IMR-90 (cell line): ENCODE data around the gene CASP6. TPM values are rescaled to one million over a fixed set of nuclear protein-coding genes. Genes with fewer than 3 reads are reported as not detected.

ENCODE experiments used
- ATAC-seq: fragments of 200-7000 bp; cut with Tn5 transposase; 2 replicates; pipeline ENCODE4 v1.9.1; 2020; ENCODE audit warnings: low read depth, mild to moderate bottlenecking, moderate library complexity
- BruUV-seq: library from RNA; stranded (reverse); fragments of 400-500 nt; replicated peaks from 2 replicates; lab custom pipeline; 2021; lab: Mats Ljungman, UMichigan
- CTCF ChIA-PET: fragments of 300-600 bp; formaldehyde crosslinking; extraction: SDS; loops from one replicate; lab custom pipeline; 2021; ENCODE audit warnings: antibody characterized with exemption; lab: Yijun Ruan, JAX
- POLR2A ChIA-PET: fragments of 300-600 bp; sonication (Branson Sonifier 250); formaldehyde crosslinking; loops from one replicate; lab custom pipeline; 2022; ENCODE audit warnings: antibody characterized with exemption; ENCODE audit not compliant: unreplicated experiment; lab: Charles Lee
- DNase-seq: peaks from one replicate; pipeline ENCODE4 v3.0.0; 2013
- H2AFZ ChIP-seq: replicated peaks from 2 replicates; pipeline ENCODE3; 2013; ENCODE audit warnings: low read length, mild to moderate bottlenecking; ENCODE audit not compliant: poor library complexity
- H2AK5ac ChIP-seq: 2 replicates; pipeline ENCODE4 v1.6.1; 2013; ENCODE audit warnings: low read depth, low read length, inconsistent platforms
- H2AK9ac ChIP-seq: replicated peaks from 2 replicates; pipeline ENCODE3; 2013; ENCODE audit warnings: mild to moderate bottlenecking, low read depth, low read length, moderate library complexity; ENCODE audit not compliant: poor library complexity
- H2BK120ac ChIP-seq: 2 replicates; pipeline ENCODE4 v1.6.1; 2013; ENCODE audit warnings: low read depth, low read length, inconsistent platforms
- H2BK15ac ChIP-seq: 3 replicates; pipeline ENCODE4 v1.6.1; 2013; ENCODE audit warnings: low read depth, low read length, inconsistent platforms
- H2BK20ac ChIP-seq: 2 replicates; pipeline ENCODE4 v1.6.1; 2013; ENCODE audit warnings: low read depth, mild to moderate bottlenecking, inconsistent platforms, low read length, moderate library complexity
- H2BK5ac ChIP-seq: 2 replicates; pipeline ENCODE4 v1.6.1; 2013; ENCODE audit warnings: mild to moderate bottlenecking, low read depth, low read length, inconsistent platforms; ENCODE audit not compliant: poor library complexity, severe bottlenecking
- H3K14ac ChIP-seq: replicated peaks from 2 replicates; pipeline ENCODE4 v1.6.1; 2013; ENCODE audit warnings: low read depth, low read length, inconsistent platforms
- H3K18ac ChIP-seq: 2 replicates; pipeline ENCODE4 v1.6.1; 2013; ENCODE audit warnings: low read depth, low read length, control low read depth
- H3K23ac ChIP-seq: 2 replicates; pipeline ENCODE4 v1.6.1; 2013; ENCODE audit warnings: low read depth, low read length, inconsistent platforms
- H3K27ac ChIP-seq: 2 replicates; pipeline ENCODE4 v1.5.1; 2013; ENCODE audit warnings: mild to moderate bottlenecking, control low read depth, low read length; ENCODE audit not compliant: insufficient read depth
- H3K27me3 ChIP-seq: 2 replicates; pipeline ENCODE4 v1.6.1; 2013; ENCODE audit warnings: low read length; ENCODE audit not compliant: control insufficient read depth, insufficient read depth
- H3K36me3 ChIP-seq: 2 replicates; pipeline ENCODE4 v1.6.1; 2013; ENCODE audit warnings: low read length, mixed read lengths; ENCODE audit not compliant: control insufficient read depth, insufficient read depth
- H3K4ac ChIP-seq: 2 replicates; pipeline ENCODE4 v1.6.1; 2013; ENCODE audit warnings: low read depth, low read length, inconsistent platforms
- H3K4me1 ChIP-seq: 2 replicates; pipeline ENCODE4 v1.6.1; 2013; ENCODE audit warnings: low read length, mixed read lengths; ENCODE audit not compliant: control insufficient read depth, insufficient read depth
- H3K4me2 ChIP-seq: 2 replicates; pipeline ENCODE4 v1.6.1; 2013; ENCODE audit warnings: low read depth, mild to moderate bottlenecking, control low read depth, low read length, moderate library complexity
- H3K4me3 ChIP-seq: 2 replicates; pipeline ENCODE4 v1.5.1; 2013; ENCODE audit warnings: low read depth, mild to moderate bottlenecking, control low read depth, low read length, moderate library complexity; ENCODE audit not compliant: insufficient read depth
- H3K56ac ChIP-seq: 2 replicates; pipeline ENCODE4 v1.6.1; 2013; ENCODE audit warnings: low read length, inconsistent platforms; ENCODE audit not compliant: insufficient read depth; ENCODE audit errors: extremely low read depth
- H3K79me1 ChIP-seq, 2 experiments: 2 replicates each; pipeline ENCODE4 v1.6.1; 2013; ENCODE audit warnings: low read length in 2 of 2, inconsistent platforms in 1 of 2, low read depth in 1 of 2
- H3K9ac ChIP-seq: 2 replicates; pipeline ENCODE4 v1.6.1; 2013; ENCODE audit warnings: low read depth, low read length, control low read depth
- H3K9me1 ChIP-seq: 2 replicates; pipeline ENCODE4 v1.6.1; 2013; ENCODE audit warnings: low read length, inconsistent platforms; ENCODE audit not compliant: insufficient read depth
- H3K9me3 ChIP-seq: 2 replicates; pipeline ENCODE4 v1.6.1; 2013; ENCODE audit warnings: low read length; ENCODE audit not compliant: control insufficient read depth, insufficient read depth
- H4K20me1 ChIP-seq: 2 replicates; pipeline ENCODE4 v1.6.1; 2013; ENCODE audit warnings: low read length, inconsistent platforms; ENCODE audit not compliant: insufficient read depth
- H4K5ac ChIP-seq: 2 replicates; pipeline ENCODE4 v1.6.1; 2013; ENCODE audit warnings: mild to moderate bottlenecking, low read depth, low read length, control low read depth
- H4K8ac ChIP-seq, 2 experiments: 2 replicates each; pipeline ENCODE4 v1.6.1; 2013; ENCODE audit warnings: low read depth in 2 of 2, low read length in 2 of 2, control low read depth in 1 of 2, inconsistent platforms in 1 of 2
- H4K91ac ChIP-seq: 2 replicates; pipeline ENCODE4 v1.6.1; 2013; ENCODE audit warnings: low read depth, low read length, inconsistent platforms; ENCODE audit not compliant: insufficient read depth
- CEBPB ChIP-seq: IDR thresholded peaks from 2 replicates; pipeline ENCODE4 v1.6.1; 2012; ENCODE audit warnings: low read depth, low read length, improper control_type of control experiment
- CHD1 ChIP-seq: IDR thresholded peaks from 2 replicates; pipeline ENCODE4 v1.6.1; 2012; ENCODE audit warnings: low read depth, low read length, improper control_type of control experiment
- MAZ ChIP-seq: IDR thresholded peaks from 2 replicates; pipeline ENCODE4 v1.6.1; 2012; ENCODE audit warnings: low read depth, mild to moderate bottlenecking, low read length, improper control_type of control experiment, moderate library complexity, borderline replicate concordance
- MXI1 ChIP-seq: IDR thresholded peaks from 2 replicates; pipeline ENCODE4 v1.6.1; 2012; ENCODE audit warnings: low read depth, mild to moderate bottlenecking, low read length, moderate library complexity, borderline replicate concordance
- POLR2A ChIP-seq: IDR thresholded peaks from 2 replicates; pipeline ENCODE4 v1.6.1; 2012; ENCODE audit warnings: mild to moderate bottlenecking, low read depth, low read length
- RFX5 ChIP-seq: IDR thresholded peaks from 2 replicates; pipeline ENCODE4 v1.8.0; 2012; ENCODE audit warnings: low read depth, mild to moderate bottlenecking, low read length, moderate library complexity
- WGBS, 2 experiments: methylation state at CpG; one replicate each; pipeline versions ENCODE4 v1.1.5 to v1.1.7; 2013; ENCODE audit warnings: missing lambda C conversion rate in 2 of 2; ENCODE audit not compliant: insufficient read length in 1 of 2; ENCODE audit errors: extremely low coverage in 2 of 2; 5-methylcytosine and 5-hydroxymethylcytosine counted together
- dilution Hi-C: fragments of 300-500 bp; cut with HindIII; formaldehyde crosslinking; loops from one replicate; pipeline ENCODE4 v1.14.3; 2018; ENCODE audit warnings: low sequenced_read_pairs; ENCODE audit not compliant: unreplicated experiment
- in situ Hi-C: fragments of 300-500 bp; cut with MboI; formaldehyde crosslinking; loops from 3 replicates; pipeline ENCODE4 v1.14.3; 2019; ENCODE audit warnings: low sequenced_read_pairs, inconsistent platforms, mixed read lengths
- intact Hi-C: fragments of 100-400 bp; cut with micrococcal nuclease; formaldehyde crosslinking; loops from 2 replicates; pipeline ENCODE4 v1.10.0; 2022
- polyA plus RNA-seq, 3 experiments: library from polyadenylated mRNA; depleted of rRNA; stranded (reverse); fragments of >200 nt; gene quantifications; 2 replicates each; pipeline ENCODE4 v1.2.3, GENCODE V29; 2012; ENCODE audit warnings: low replicate concordance in 1 of 3
- total RNA-seq: library from RNA; depleted of rRNA; stranded (reverse); fragments of >200 nt; gene quantifications from 2 replicates; pipeline ENCODE4 v1.2.3, GENCODE V29; 2012
- TF ChIP-seq, protein P1 (sequence below): fragments of 150-350 bp; IDR thresholded peaks from 2 replicates; pipeline ENCODE4 v1.6.1; 2016; ENCODE audit warnings: low read depth, mild to moderate bottlenecking, low read length, moderate library complexity, borderline replicate concordance
- TF ChIP-seq, protein P2 (sequence below): fragments of 150-350 bp; IDR thresholded peaks from 2 replicates; pipeline ENCODE4 v1.6.1; 2017; ENCODE audit warnings: mild to moderate bottlenecking, antibody characterized with exemption, low read length, low read depth

The CASP6 gene
- total and polyA plus RNA-seq, 2 of the 4 experiments (the other 2 are of a cell fraction): 25.0 to 44.1 TPM

DNA sequence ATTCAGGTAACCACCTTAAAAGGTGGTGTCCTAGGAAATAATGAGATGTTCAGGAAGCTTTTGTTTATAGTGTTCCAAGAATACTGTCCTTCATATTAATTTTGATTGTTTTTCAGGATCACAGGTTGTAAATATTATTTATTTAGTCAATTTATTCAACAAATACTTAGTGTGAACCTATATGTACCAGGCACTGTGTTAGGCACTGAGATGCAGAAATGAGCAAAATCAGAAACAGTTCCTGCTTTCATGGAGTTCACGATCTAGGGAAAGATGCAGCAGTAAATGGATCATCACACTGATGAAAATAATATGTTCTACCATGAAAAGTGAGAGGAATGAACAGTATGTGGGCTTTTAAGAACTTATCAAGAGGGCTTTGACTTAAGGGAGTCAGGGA is 44.9 kb upstream of the CASP6 start:
- CTCF ChIA-PET: no interaction called here
- TF ChIP-seq POLR2A: no peak
- no peak for TF ChIP-seq RFX5
- TF ChIP-seq CHD1: no peak
- TF ChIP-seq MAZ: no peak
- TF ChIP-seq, protein P1, sequence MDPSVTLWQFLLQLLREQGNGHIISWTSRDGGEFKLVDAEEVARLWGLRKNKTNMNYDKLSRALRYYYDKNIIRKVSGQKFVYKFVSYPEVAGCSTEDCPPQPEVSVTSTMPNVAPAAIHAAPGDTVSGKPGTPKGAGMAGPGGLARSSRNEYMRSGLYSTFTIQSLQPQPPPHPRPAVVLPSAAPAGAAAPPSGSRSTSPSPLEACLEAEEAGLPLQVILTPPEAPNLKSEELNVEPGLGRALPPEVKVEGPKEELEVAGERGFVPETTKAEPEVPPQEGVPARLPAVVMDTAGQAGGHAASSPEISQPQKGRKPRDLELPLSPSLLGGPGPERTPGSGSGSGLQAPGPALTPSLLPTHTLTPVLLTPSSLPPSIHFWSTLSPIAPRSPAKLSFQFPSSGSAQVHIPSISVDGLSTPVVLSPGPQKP: no peak
- TF ChIP-seq, protein P2, sequence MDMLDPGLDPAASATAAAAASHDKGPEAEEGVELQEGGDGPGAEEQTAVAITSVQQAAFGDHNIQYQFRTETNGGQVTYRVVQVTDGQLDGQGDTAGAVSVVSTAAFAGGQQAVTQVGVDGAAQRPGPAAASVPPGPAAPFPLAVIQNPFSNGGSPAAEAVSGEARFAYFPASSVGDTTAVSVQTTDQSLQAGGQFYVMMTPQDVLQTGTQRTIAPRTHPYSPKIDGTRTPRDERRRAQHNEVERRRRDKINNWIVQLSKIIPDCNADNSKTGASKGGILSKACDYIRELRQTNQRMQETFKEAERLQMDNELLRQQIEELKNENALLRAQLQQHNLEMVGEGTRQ: no peak
- no peak for TF ChIP-seq CEBPB
- TF ChIP-seq MXI1: no peak
- Histone ChIP-seq H3K79me1 (no peaks in the 10 kb centered on the region), H2BK120ac (no peak overlapping the region), H3K4ac (no peak overlapping the region), H3K18ac (no peak overlapping the region), H2AK9ac (no peak overlapping the region), H4K5ac (no peak overlapping the region), H3K23ac (no peak overlapping the region), H3K4me3 (no peak overlapping the region), H4K20me1 (no peaks in the 10 kb centered on the region), H4K91ac (no peak overlapping the region), H3K9me1 (no peaks in the 10 kb centered on the region), H3K4me1 (no peaks in the 10 kb centered on the region), H3K27me3 (peaks cover 4% of the 10 kb centered on the region; the same call in 1 of the 2 replicates), H2BK20ac (no peak overlapping the region), H3K4me2 (no peak overlapping the region), H2BK15ac (no peak overlapping the region), H2AK5ac (no peak overlapping the region), H4K8ac (no peak overlapping the region), H3K9me3 (no peaks in the 10 kb centered on the region), H3K14ac (no peak overlapping the region), H2AFZ (no peak overlapping the region), H3K56ac (no peak overlapping the region), H3K27ac (no peak overlapping the region), H2BK5ac (no peak overlapping the region), H3K9ac (no peak overlapping the region), H3K36me3 (no peaks in the 10 kb centered on the region)
- dilution Hi-C loops: no loop called here
- DNase-seq (no peak), ATAC-seq (no peak)
- in situ Hi-C loops: no loop called here
- WGBS, 2 experiments: no CpG with 5 or more reads among the region's 1 CpG
- no TSS peak for BruUV-seq
- intact Hi-C loops: no loop called here
- POLR2A ChIA-PET: no interaction called here
